Activated CD8-positive, alpha-beta T cell treated with anti-CD3 and anti-CD28 coated beads, Interleukin-2, amount 10 ng/mL, durations not matched to agents 7 days and 5 days (primary cell): Measurements from ENCODE around the gene COL27A1. TPM values are rescaled to one million over a fixed set of nuclear protein-coding genes. Genes with fewer than 3 reads are reported as not detected.

ENCODE experiments used
- ATAC-seq: fragments of 150-1000 bp; cut with Tn5 transposase; one replicate; pipeline ENCODE4 v1.10.0; 2021; ENCODE audit warnings: moderate library complexity
- CTCF ChIA-PET: fragments of 350-600 bp; sonication (Branson Sonifier 250); formaldehyde crosslinking; loops from one replicate; lab custom pipeline; 2021; ENCODE audit warnings: antibody characterized with exemption; lab: Charles Lee
- POLR2A ChIA-PET: fragments of 350-600 bp; sonication (Branson Sonifier 250); formaldehyde crosslinking; loops from one replicate; lab custom pipeline; 2021; ENCODE audit warnings: antibody characterized with exemption; lab: Charles Lee
- DNase-seq: peaks from one replicate; pipeline ENCODE4 v3.0.0-alpha.2; 2020
- H3K27ac Mint-ChIP-seq: one replicate; pipeline ENCODE4 v1.8.0; 2021; ENCODE audit warnings: mild to moderate bottlenecking, mixed read lengths
- H3K27me3 Mint-ChIP-seq: one replicate; pipeline ENCODE4 v1.8.0; 2021; ENCODE audit warnings: low read depth, mixed read lengths
- H3K36me3 Mint-ChIP-seq: one replicate; pipeline ENCODE4 v1.8.0; 2021; ENCODE audit warnings: low read depth, mixed read lengths
- H3K4me1 Mint-ChIP-seq: one replicate; pipeline ENCODE4 v1.8.0; 2021; ENCODE audit warnings: low read depth, mixed read lengths
- H3K4me3 Mint-ChIP-seq: one replicate; pipeline ENCODE4 v1.8.0; 2021; ENCODE audit warnings: mild to moderate bottlenecking, mixed read lengths
- H3K9me3 Mint-ChIP-seq: one replicate; pipeline ENCODE4 v1.8.0; 2022; ENCODE audit warnings: mixed read lengths; ENCODE audit not compliant: insufficient read depth
- total RNA-seq, 2 experiments: library from RNA; stranded (reverse); gene quantifications; one replicate each; pipeline ENCODE4 v1.2.3, GENCODE V29; 2021

COL27A1 gene
- total RNA-seq, 2 experiments from 2014 or later: 0.47 to 0.99 TPM

DNA sequence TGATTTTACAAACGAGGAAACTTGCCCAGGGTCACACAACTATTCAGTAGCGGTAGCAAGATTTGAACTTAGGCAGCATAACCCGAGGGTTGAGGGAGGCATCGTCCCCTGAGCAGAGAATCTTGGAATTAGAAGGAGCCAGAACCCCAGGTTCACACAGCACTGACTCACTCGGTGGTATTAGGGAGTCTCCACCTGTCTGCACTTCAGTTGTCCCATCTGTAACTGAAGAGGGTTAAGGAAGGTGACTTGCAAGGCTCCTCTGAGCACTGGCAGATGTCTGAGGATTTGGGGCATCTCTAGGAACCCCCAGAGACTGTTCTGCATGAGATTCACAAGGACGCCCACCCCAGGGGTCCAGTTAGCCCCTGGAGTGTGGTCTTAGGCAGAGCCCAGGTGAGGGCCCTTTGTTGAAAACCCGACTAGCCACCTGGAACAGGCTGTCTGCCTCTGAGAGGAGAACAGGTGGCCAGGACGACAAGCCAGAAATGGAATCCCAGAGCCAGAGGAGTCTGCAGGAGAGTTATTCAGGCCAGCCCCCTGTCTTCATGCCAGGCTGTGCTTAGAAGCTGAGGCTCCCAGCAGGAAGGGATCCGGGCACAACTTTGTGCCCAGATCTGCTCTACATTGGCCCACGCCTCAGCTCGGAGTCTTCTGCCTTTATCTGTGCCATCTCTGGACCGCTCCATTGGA, 117.5 kb downstream of the COL27A1 start:
- Mint-ChIP-seq H3K9me3 (no peaks in the 10 kb centered on the region), H3K36me3 (no peaks in the 10 kb centered on the region), H3K27me3 (no peaks in the 10 kb centered on the region), H3K27ac (no peak overlapping the region), H3K4me3 (no peak overlapping the region), H3K4me1 (no peaks in the 10 kb centered on the region)
- ChIA-PET POLR2A (no interaction called here), CTCF (interaction anchor here (1.4 to 1.8 kb wide), 2 partner anchors 18 kb away, joined by 5 to 7 read pairs; no protein-coding TSS in a partner anchor)
- ATAC-seq (no peak), DNase-seq (no peak)

DNA sequence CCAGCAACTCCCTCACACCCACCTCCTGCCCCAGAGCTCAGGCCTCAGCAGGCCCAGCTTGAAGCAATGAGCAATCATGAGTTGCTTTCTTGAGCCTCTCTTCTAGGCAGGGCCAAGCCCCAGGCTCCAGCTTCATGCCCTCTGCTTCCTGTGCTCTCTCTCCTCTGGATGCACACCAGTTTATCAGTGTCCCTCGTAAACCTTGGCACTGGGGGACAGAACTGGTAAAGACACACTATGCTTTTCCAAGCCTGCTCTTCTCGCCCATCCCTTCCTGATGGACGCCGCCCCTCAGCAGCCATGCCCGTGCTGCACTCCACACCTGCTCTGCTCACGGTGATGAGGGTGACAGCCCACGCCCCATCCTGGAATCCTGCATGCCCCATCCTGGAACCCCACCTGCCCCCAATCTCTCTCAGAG, 118.1 kb downstream of the COL27A1 start:
- H3K27me3 Mint-ChIP-seq: no peaks in the 10 kb centered on the region
- no peaks in the 10 kb centered on the region for H3K4me1 Mint-ChIP-seq
- no peaks in the 10 kb centered on the region for H3K9me3 Mint-ChIP-seq
- CTCF ChIA-PET: interaction anchor here (1.8 kb wide), 1 partner anchor 17 kb away, joined by 7 read pairs; no protein-coding TSS in a partner anchor
- H3K36me3 Mint-ChIP-seq: no peaks in the 10 kb centered on the region
- DNase-seq: no peak
- H3K27ac Mint-ChIP-seq: no peak overlapping the region
- POLR2A ChIA-PET: no interaction called here
- no peak for ATAC-seq
- H3K4me3 Mint-ChIP-seq: no peak overlapping the region

DNA sequence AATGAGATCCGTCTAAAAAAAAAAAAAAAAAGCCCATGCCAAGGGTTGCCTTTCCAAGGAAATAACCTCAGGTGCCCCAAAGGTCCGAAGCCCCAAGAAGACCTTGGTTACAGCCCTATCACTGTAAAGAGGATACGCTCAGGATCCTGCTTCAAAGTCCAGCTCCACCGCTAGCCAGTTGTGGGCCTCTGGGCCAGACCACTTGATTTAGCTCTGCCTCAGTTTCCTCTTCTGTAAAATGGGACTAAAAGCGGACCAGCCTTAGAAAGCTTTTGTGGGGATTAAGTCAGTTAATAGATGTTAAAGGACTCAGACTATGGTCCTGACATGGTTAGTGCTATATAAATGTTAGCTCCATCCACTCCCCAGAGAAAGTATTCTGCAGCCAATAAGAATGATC, 118.9 kb downstream of the COL27A1 start:
- DNase-seq (no peak), ATAC-seq (no peak)
- Mint-ChIP-seq H3K36me3 (no peaks in the 10 kb centered on the region), H3K4me1 (no peaks in the 10 kb centered on the region), H3K27ac (no peak overlapping the region), H3K4me3 (no peak overlapping the region), H3K27me3 (no peaks in the 10 kb centered on the region), H3K9me3 (no peaks in the 10 kb centered on the region)
- ChIA-PET CTCF (interaction anchor here (1.0 to 1.8 kb wide), 2 partner anchors 17 to 19 kb away, joined by 3 to 7 read pairs; no protein-coding TSS in a partner anchor), POLR2A (no interaction called here)

DNA sequence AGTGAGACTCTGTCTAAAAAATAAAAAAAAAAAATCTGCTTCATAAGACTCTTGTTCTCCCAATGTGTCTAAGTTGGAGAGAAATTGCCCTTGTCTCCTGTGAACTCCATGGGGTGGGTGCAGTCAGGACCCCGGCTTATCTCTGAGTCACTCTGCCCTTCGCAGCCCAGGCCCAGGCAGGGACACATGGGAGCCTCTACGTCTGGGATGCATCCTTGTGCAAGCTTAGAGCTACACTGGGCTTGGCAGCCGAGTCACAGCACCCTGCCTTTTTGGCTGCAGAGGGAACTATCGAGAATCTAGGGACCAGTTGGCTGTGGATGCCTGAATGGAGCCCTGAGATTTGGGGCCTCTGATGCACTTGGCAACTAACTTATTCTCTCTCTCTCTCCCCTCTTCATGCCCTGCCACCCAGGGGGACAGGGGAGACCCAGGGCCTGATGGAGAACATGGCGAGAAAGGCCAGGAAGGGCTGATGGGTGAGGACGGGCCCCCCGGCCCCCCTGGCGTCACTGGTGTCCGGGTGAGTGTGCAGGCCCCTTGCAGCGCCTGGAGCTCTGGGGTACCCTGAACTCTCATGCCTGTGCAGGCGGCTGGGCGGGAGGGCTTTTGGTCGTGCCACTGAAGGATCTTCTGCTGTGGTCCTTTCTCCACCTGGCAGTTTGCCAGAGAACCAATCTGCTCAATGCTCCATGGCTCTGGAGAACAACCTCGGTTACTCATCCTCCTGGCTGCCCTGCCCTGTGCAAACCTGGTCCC, 120.1 kb downstream of the COL27A1 start:
- H3K27ac Mint-ChIP-seq: no peak overlapping the region

DNA sequence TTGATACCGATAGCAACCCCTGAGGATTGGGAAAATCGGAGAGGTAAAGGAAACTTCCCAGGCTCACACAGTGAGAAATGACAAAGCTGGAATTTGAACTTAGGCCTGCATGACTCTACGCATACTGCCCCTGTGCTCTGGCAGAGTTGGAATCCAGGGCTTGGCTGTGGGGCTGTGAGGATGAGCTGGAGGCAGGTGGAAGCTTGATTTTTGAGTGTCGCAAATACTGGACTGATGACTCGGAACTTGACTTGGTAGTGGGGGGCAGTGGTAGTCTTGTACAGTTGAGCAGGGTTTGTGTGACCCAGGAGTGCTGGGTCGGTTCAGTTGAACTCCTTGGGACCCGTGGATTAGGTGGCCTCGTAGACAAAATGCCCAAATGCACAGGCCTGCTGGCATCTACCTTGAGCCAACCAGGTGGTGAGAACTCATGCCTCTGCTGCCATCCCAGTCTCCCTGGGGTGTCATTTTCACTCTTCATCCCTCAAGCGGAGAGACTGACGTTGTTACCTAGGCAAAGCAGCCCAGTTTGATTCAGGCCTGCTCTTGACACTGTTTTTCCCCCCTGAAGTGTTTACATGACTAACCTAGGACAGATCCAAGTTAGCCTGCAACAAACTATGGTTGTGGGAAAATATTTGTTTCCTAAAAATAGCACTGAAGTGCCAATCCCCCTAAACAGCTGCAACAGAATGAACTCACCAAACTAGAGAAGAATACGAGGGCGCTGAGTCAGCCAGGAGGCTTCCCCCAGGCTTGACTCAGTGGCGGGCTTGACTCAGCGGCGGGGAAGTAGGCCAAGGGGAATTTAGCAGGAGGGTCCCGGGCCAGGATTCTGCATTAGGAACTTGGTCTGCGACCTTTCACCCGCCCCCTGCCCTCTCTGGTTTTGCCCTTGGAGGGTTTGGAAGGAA, 121.8 kb downstream of the COL27A1 start:
- no peak for DNase-seq
- CTCF ChIA-PET: no interaction called here
- no peak overlapping the region for H3K27ac Mint-ChIP-seq
- ATAC-seq: no peak
- H3K36me3 Mint-ChIP-seq: no peaks in the 10 kb centered on the region
- POLR2A ChIA-PET: no interaction called here
- H3K9me3 Mint-ChIP-seq: no peaks in the 10 kb centered on the region
- H3K4me3 Mint-ChIP-seq: no peak overlapping the region
- no peaks in the 10 kb centered on the region for H3K27me3 Mint-ChIP-seq
- H3K4me1 Mint-ChIP-seq: no peaks in the 10 kb centered on the region

More for the DNA sequence above, 120.1 kb downstream of the COL27A1 start:
- ATAC-seq (no peak), DNase-seq (no peak)
- H3K4me3 Mint-ChIP-seq: no peak overlapping the region
- ChIA-PET POLR2A (no interaction called here), CTCF (interaction anchor here (0.7 kb wide), 1 partner anchor 15 kb away, joined by 3 read pairs; no protein-coding TSS in a partner anchor)
- no peaks in the 10 kb centered on the region for H3K27me3 Mint-ChIP-seq
- no peaks in the 10 kb centered on the region for H3K4me1 Mint-ChIP-seq
- no peaks in the 10 kb centered on the region for H3K36me3 Mint-ChIP-seq
- H3K9me3 Mint-ChIP-seq: no peaks in the 10 kb centered on the region

DNA sequence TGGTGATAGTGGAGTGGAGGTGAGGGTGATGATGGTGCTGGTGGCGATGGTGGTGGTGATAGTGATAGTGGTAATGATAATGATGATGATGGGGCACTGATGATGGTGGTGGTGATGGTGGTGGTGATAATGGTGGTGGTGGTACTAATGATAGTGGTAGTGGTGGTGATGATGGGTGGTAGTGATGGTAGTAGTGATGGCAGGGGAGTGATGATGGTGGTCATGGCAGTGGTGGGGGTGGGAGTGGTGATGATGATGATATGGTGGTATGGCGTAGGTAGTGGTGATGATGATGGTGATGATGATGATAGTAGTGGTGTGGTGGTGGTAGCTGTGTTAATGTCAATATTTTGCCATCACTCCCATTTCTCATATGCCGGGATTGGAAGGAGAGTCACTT, 123.0 kb downstream of the COL27A1 start:
- no peaks in the 10 kb centered on the region for H3K9me3 Mint-ChIP-seq
- no peak overlapping the region for H3K27ac Mint-ChIP-seq
- POLR2A ChIA-PET: no interaction called here
- H3K4me3 Mint-ChIP-seq: no peak overlapping the region
- no peaks in the 10 kb centered on the region for H3K36me3 Mint-ChIP-seq
- ATAC-seq: no peak
- H3K4me1 Mint-ChIP-seq: peaks cover 2% of the 10 kb centered on the region
- DNase-seq: no peak
- CTCF ChIA-PET: no interaction called here
- no peaks in the 10 kb centered on the region for H3K27me3 Mint-ChIP-seq

DNA sequence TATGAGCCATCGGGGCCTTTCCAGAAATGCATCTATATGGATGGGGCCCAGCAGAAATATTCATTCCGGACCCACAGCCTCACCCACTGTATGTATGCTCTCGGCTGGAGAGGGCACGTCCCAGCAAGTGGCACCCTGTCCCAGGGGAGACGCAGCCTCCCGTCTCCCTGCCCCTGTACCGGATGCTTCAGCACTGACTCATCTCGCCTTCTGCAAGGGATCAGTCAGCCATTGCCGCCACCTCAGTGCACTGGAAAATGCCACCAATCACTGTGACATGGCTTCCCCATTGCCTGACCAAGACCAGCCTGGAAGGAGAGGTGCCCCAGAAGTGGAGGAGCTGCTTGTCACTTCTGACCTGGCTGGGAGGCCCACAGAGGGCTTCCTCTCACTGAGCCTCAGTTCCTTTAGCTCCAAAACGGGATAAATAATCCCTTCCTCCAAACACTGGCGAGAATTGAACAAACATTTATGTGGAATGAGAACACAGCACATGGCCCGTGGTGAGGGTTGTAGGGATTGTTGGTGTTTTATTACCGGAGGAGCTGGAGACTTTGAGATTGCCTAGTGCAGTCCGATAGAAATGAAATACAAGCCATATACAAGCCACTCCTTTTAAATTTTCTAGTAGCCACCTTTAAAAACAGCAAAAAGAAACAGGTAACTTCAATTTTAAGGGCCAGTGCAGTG, 123.7 kb downstream of the COL27A1 start:
- DNase-seq (no peak), ATAC-seq (no peak)
- no peak overlapping the region for H3K27ac Mint-ChIP-seq
- peaks cover 2% of the 10 kb centered on the region for H3K4me1 Mint-ChIP-seq
- ChIA-PET POLR2A (no interaction called here), CTCF (interaction anchor here (2.0 kb wide), 1 partner anchor 12 kb away, joined by 7 read pairs; no protein-coding TSS in a partner anchor)
- no peaks in the 10 kb centered on the region for H3K9me3 Mint-ChIP-seq
- H3K4me3 Mint-ChIP-seq: no peak overlapping the region
- no peaks in the 10 kb centered on the region for H3K36me3 Mint-ChIP-seq
- H3K27me3 Mint-ChIP-seq: no peaks in the 10 kb centered on the region

DNA sequence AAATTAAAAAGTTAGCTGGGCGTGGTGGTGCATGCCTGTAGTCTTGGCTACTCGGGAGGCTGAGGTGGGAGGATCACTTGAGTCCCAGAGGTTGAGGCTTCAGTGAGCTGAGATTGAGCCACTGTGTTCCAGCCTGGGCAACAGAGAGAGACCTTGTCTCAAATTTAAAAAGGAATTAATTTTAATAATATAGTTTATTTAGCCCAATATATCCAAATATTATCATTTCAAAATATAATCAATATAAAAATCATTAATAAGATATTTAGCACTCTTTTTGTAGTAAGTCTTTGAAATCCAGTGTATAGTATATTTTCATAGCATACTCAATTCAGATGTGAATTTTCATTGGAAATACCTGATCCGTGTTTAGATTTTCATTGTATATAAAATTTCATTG, 124.4 kb downstream of the COL27A1 start:
- peaks cover 2% of the 10 kb centered on the region for H3K4me1 Mint-ChIP-seq
- CTCF ChIA-PET: interaction anchor here (2.0 kb wide), 1 partner anchor 11 kb away, joined by 7 read pairs; no protein-coding TSS in a partner anchor
- H3K36me3 Mint-ChIP-seq: no peaks in the 10 kb centered on the region
- POLR2A ChIA-PET: no interaction called here
- ATAC-seq (no peak), DNase-seq (no peak)
- no peaks in the 10 kb centered on the region for H3K27me3 Mint-ChIP-seq
- no peak overlapping the region for H3K4me3 Mint-ChIP-seq
- H3K9me3 Mint-ChIP-seq: no peaks in the 10 kb centered on the region
- no peak overlapping the region for H3K27ac Mint-ChIP-seq

DNA sequence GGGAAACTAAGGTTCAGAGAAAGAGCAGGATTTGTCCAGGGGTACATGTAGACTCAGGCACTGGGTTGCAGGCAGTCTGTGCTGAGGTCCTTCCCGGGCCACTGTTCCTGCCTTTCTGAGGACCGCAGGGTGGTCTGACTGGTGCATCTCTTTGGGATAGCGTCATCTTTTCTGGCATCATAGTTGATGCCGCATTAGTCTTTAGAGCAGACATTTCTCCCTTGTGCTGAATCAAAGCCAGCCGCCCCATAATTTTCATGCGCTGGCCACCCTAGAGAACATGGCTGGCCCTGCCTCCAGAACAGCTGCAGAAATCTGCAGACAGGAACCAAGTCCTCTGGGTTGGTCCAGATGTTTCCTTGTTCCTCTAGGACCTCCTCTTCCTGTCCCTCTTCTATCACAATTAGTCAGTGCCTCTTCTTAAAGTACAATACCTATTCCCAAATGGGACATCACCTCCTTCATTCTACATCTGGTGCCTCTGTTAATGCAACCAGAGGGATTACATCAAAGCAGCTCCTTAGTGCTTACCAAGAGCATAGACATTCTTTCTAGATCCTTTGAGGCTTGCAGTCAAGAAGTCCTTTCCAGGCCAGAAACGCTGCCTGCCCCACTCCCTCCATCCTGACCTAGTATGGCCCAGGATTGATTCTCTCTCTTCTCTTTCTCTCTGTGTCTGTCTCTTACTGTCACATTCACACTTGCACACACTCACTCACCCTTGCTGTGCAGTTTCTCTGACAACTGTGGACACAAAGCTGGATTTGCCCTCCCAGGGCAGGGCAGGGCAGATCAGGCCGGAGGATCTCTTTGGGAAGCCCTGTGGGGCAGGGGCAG, 125.5 kb downstream of the COL27A1 start:
- CTCF ChIA-PET: interaction anchor here (1.0 to 2.0 kb wide), 2 partner anchors 10 kb away, joined by 4 to 7 read pairs; no protein-coding TSS in a partner anchor
- Mint-ChIP-seq H3K27ac (no peak overlapping the region), H3K9me3 (no peaks in the 10 kb centered on the region), H3K27me3 (no peaks in the 10 kb centered on the region), H3K4me1 (peaks cover 2% of the 10 kb centered on the region), H3K36me3 (no peaks in the 10 kb centered on the region), H3K4me3 (no peak overlapping the region)
- DNase-seq: no peak
- POLR2A ChIA-PET: no interaction called here
- no peak for ATAC-seq

DNA sequence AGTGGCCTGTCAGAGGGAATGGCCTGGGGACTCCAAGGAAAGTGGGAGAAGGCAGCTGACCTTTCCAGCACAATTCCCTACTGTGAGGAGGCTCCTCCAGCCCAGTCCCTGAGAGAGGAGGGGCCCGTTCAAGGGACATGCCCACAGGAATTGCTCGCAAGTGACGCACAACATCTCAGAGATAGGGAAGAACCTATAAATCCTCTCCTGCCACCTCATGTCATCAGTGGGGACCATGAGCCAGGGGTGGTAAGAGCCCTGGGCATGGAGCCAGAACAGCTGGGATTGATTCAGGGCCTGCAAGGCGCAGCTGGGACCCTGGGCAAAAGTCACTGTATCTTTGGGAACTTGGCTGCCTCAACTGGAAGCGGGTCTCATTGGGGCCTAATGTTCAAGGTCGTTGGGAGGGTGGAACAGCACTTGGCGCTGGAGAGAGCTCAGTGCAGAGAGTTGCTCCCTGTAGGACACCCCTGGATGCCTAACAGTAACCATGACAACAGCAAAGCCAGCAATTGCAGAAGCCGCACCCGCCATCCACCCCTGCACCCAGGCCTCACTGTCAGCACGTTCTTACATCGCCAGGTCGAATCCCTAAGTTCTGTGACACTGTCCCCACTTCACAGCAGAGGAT, 126.3 kb downstream of the COL27A1 start:
- Mint-ChIP-seq H3K4me1 (peaks cover 2% of the 10 kb centered on the region), H3K4me3 (no peak overlapping the region), H3K36me3 (no peaks in the 10 kb centered on the region), H3K9me3 (no peaks in the 10 kb centered on the region), H3K27ac (no peak overlapping the region), H3K27me3 (no peaks in the 10 kb centered on the region)
- no peak for DNase-seq
- ATAC-seq: no peak
- POLR2A ChIA-PET: no interaction called here
- CTCF ChIA-PET: interaction anchor here (1.0 kb wide), 1 partner anchor 9 kb away, joined by 4 read pairs; no protein-coding TSS in a partner anchor
